Trophoblast cell (in vitro differentiated cells and primary cell): Measurements from ENCODE around the gene AEBP1.

Experiments used
- DNase-seq, 2 donors: peaks; one replicate each; pipeline ENCODE4 v3.0.0-alpha.2; 2016
- H2AFZ ChIP-seq: 2 replicates; pipeline ENCODE4 v1.6.1; 2013; ENCODE audit warnings: low read length, moderate library complexity, mild to moderate bottlenecking; ENCODE audit not compliant: insufficient read depth, poor library complexity
- H2AK5ac ChIP-seq: 2 replicates; pipeline ENCODE4 v1.6.1; 2013; ENCODE audit warnings: mild to moderate bottlenecking, low read length
- H2BK120ac ChIP-seq: 2 replicates; pipeline ENCODE4 v1.6.1; 2013; ENCODE audit warnings: low read length, mild to moderate bottlenecking, moderate library complexity; ENCODE audit not compliant: insufficient read depth, poor library complexity
- H2BK12ac ChIP-seq: 2 replicates; pipeline ENCODE4 v1.6.1; 2013; ENCODE audit warnings: mild to moderate bottlenecking, low read length, moderate library complexity
- H2BK5ac ChIP-seq: 2 replicates; pipeline ENCODE4 v1.6.1; 2013; ENCODE audit warnings: low read length, low read depth, moderate library complexity, mild to moderate bottlenecking; ENCODE audit not compliant: poor library complexity
- H3K14ac ChIP-seq: 2 replicates; pipeline ENCODE4 v1.6.1; 2013; ENCODE audit warnings: mild to moderate bottlenecking, low read length
- H3K18ac ChIP-seq: 2 replicates; pipeline ENCODE4 v1.6.1; 2013; ENCODE audit warnings: mild to moderate bottlenecking, low read length
- H3K23ac ChIP-seq: 2 replicates; pipeline ENCODE4 v1.6.1; 2013; ENCODE audit warnings: low read length
- H3K27ac ChIP-seq: 2 replicates; pipeline ENCODE4 v1.5.1; 2013; ENCODE audit warnings: low read depth, mild to moderate bottlenecking, inconsistent platforms, low read length, moderate library complexity
- H3K27me3 ChIP-seq: 2 replicates; pipeline ENCODE4 v1.6.1; 2013; ENCODE audit warnings: inconsistent platforms, mild to moderate bottlenecking, low read length, moderate library complexity; ENCODE audit not compliant: insufficient read depth
- H3K36me3 ChIP-seq, 2 experiments: 1 replicate in 1 of 2; 2 replicates in 1 of 2; pipeline ENCODE4 v1.6.1; 2013; ENCODE audit warnings: low read length in 2 of 2, mild to moderate bottlenecking in 2 of 2, moderate library complexity in 1 of 2; ENCODE audit not compliant: insufficient read depth in 2 of 2, control insufficient read depth in 1 of 2
- H3K4ac ChIP-seq: 2 replicates; pipeline ENCODE4 v1.6.1; 2013; ENCODE audit warnings: low read depth, mild to moderate bottlenecking, low read length, moderate library complexity
- H3K4me1 ChIP-seq, 2 experiments: 1 replicate in 1 of 2; 2 replicates in 1 of 2; pipeline ENCODE4 v1.6.1; 2013; ENCODE audit warnings: low read length in 2 of 2, mild to moderate bottlenecking in 2 of 2, moderate library complexity in 1 of 2; ENCODE audit not compliant: insufficient read depth in 2 of 2, control insufficient read depth in 1 of 2
- H3K4me2 ChIP-seq: 2 replicates; pipeline ENCODE4 v1.6.1; 2013; ENCODE audit warnings: inconsistent platforms, mild to moderate bottlenecking, low read length, moderate library complexity
- H3K4me3 ChIP-seq: 2 replicates; pipeline ENCODE4 v1.5.1; 2013; ENCODE audit warnings: mild to moderate bottlenecking, low read depth, low read length, inconsistent platforms
- H3K79me1 ChIP-seq: one replicate; pipeline ENCODE4 v1.6.1; 2013; ENCODE audit warnings: low read length
- H3K79me2 ChIP-seq: 2 replicates; pipeline ENCODE4 v1.6.1; 2013; ENCODE audit warnings: low read length, mild to moderate bottlenecking; ENCODE audit not compliant: control insufficient read depth, insufficient read depth, poor library complexity
- H3K9ac ChIP-seq: 2 replicates; pipeline ENCODE4 v1.6.1; 2013; ENCODE audit warnings: mild to moderate bottlenecking, low read length
- H3K9me3 ChIP-seq: 2 replicates; pipeline ENCODE4 v1.6.1; 2013; ENCODE audit warnings: low read depth, mild to moderate bottlenecking, control low read depth, inconsistent platforms, low read length; ENCODE audit not compliant: insufficient read depth
- H4K12ac ChIP-seq: 2 replicates; pipeline ENCODE4 v1.6.1; 2013; ENCODE audit warnings: low read depth, mild to moderate bottlenecking, low read length, moderate library complexity
- H4K8ac ChIP-seq: 2 replicates; pipeline ENCODE4 v1.6.1; 2013; ENCODE audit warnings: low read depth, mild to moderate bottlenecking, low read length, moderate library complexity
- H4K91ac ChIP-seq: one replicate; pipeline ENCODE4 v1.6.1; 2013; ENCODE audit warnings: low read depth, mild to moderate bottlenecking, low read length, moderate library complexity
- WGBS: extraction: QIAGEN DNeasy Blood & Tissue Kit; methylation state at CpG from one replicate; pipeline ENCODE4 v1.1.7; 2013; ENCODE audit warnings: missing lambda C conversion rate; ENCODE audit not compliant: insufficient read length, insufficient coverage; ENCODE audit errors: extremely low coverage; 5-methylcytosine and 5-hydroxymethylcytosine counted together

AEBP1 gene

DNA sequence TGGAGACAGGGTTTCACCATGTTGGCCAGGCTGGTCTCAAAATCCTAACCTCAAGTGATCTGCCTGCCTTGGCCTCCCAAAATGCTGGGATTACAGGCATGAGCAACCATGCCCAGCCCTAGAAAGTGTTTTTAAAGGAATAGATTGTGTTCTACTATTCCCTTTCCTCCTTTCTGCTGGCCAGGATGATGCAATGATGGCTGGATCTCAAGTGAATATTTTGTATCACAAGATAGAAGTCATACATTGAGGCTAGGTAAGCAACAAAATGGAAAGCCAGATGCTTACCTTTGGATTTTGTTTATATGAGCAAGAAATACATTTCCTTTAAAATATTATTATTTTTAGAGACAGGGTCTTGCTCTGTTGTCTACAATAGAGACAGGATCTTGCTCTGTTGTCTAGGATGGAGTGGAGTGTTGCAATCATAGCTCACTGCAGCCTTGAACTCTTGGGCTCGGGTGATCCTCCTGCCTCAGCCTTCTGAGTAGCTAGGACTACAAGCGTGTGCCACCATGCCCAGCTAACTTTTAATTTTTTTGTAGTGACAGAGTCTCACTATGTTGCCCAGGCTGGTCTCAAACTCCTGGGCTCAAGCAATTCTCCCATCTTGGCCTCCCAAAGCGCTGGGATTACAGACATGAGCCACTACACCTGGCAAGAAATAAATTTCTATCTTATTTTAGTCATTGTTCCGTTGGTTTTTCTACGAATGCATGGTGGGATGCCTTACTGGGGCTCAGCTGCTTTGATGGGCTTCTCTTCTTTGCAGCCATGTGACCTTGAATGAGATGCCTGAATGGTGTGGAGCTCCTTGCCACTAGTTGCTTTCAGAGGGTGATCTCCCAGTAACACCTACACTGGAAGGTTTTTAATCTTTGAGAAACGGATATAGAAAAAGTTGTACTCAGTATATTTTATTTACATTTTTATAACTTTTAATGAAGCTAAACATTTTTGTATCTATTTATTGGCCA lies 5.8 kb upstream of the AEBP1 start:
- no peak overlapping the region for H4K91ac ChIP-seq
- no CpG with 5 or more reads among the region's 6 CpGs for WGBS

DNA sequence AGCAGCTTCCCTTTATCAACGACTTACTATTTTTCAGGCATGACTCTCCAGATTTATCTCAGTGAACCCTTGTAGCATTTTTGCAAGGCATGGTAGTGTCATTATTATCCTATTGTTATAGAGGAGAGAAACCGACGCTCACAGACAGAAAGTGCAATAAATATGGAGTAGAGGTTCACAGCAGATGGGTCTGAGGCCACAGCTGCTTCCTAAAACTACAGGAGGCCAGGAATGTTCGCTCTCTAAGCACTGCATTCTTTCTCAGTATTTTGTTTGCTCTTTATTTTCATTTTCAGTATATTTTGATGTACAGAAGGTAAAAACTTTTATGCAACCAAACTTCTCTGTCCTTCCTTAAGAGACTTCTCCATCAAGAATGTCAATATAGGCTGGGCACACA lies 4.5 kb upstream of the AEBP1 start:
- Histone ChIP-seq H2BK120ac (no peak overlapping the region), H3K27me3 (peaks cover 4% of the 10 kb centered on the region)
- WGBS, result no CpG with 5 or more reads among the region's 4 CpGs

More for the DNA sequence above, 5.8 kb upstream of the AEBP1 start:
- Histone ChIP-seq H4K8ac (no peak overlapping the region), H3K23ac (no peak overlapping the region), H3K79me2 (no peaks in the 10 kb centered on the region), H2BK120ac (no peak overlapping the region), H3K4me2 (no peak overlapping the region), H3K27me3 (no peaks in the 10 kb centered on the region), H2BK12ac (no peak overlapping the region), H3K4me3 (no peak overlapping the region), H2BK5ac (no peak overlapping the region), H3K18ac (no peak overlapping the region), H3K4ac (no peak overlapping the region), H3K9ac (no peak overlapping the region), H2AFZ (no peak overlapping the region), H3K4me1 (no peaks in the 10 kb centered on the region), H2AK5ac (no peak overlapping the region), H3K14ac (no peak overlapping the region), H3K36me3 (no peaks in the 10 kb centered on the region), H3K79me1 (no peaks in the 10 kb centered on the region), H4K12ac (no peak overlapping the region), H3K9me3 (peaks cover 1% of the 10 kb centered on the region), H3K27ac (no peak overlapping the region)
- no peak for DNase-seq

GRCh38 chr7:44100458-44101302 lies 3.5 kb upstream of the AEBP1 start:
- no CpG with 5 or more reads among the region's 10 CpGs for WGBS
- Histone ChIP-seq H2BK5ac (no peak overlapping the region), H4K91ac (no peak overlapping the region), H2BK12ac (no peak overlapping the region), H3K36me3 (no peaks in the 10 kb centered on the region), H3K4ac (no peak overlapping the region), H3K9me3 (peaks cover 1% of the 10 kb centered on the region), H2AK5ac (no peak overlapping the region), H3K79me2 (no peaks in the 10 kb centered on the region), H2BK120ac (no peak overlapping the region), H3K4me2 (no peak overlapping the region), H3K79me1 (peaks cover 11% of the 10 kb centered on the region), H3K18ac (no peak overlapping the region), H3K9ac (no peak overlapping the region), H3K4me3 (no peak overlapping the region), H3K4me1 (peaks cover 8% of the 10 kb centered on the region in 2 experiments), H3K14ac (no peak overlapping the region), H3K27me3 (peaks cover 4% of the 10 kb centered on the region), H2AFZ (no peak overlapping the region), H3K27ac (no peak overlapping the region), H3K23ac (no peak overlapping the region), H4K12ac (no peak overlapping the region), H4K8ac (no peak overlapping the region)
- DNase-seq, result no peak

More for the DNA sequence above, 4.5 kb upstream of the AEBP1 start:
- H3K14ac ChIP-seq, result no peak overlapping the region
- H4K91ac ChIP-seq, result no peak overlapping the region
- H3K79me2 ChIP-seq, result no peaks in the 10 kb centered on the region
- no peak for DNase-seq
- H2AFZ ChIP-seq, result no peak overlapping the region
- no peak overlapping the region for H3K4ac ChIP-seq
- no peak overlapping the region for H3K27ac ChIP-seq
- no peak overlapping the region for H3K18ac ChIP-seq
- no peak overlapping the region for H3K4me3 ChIP-seq
- H3K79me1 ChIP-seq, result peaks cover 7% of the 10 kb centered on the region
- H4K12ac ChIP-seq, result no peak overlapping the region
- H4K8ac ChIP-seq, result no peak overlapping the region
- H3K4me2 ChIP-seq, result no peak overlapping the region
- no peak overlapping the region for H3K9ac ChIP-seq
- no peak overlapping the region for H2BK12ac ChIP-seq
- H3K4me1 ChIP-seq, result no peaks in the 10 kb centered on the region
- no peak overlapping the region for H2BK5ac ChIP-seq
- no peaks in the 10 kb centered on the region for H3K36me3 ChIP-seq
- no peak overlapping the region for H3K23ac ChIP-seq
- H2AK5ac ChIP-seq, result no peak overlapping the region
- peaks cover 1% of the 10 kb centered on the region for H3K9me3 ChIP-seq

GRCh38 chr7:44101303-44101965 lies 2.7 kb upstream of the AEBP1 start:
- no peak overlapping the region for H3K4me2 ChIP-seq
- H3K14ac ChIP-seq, result no peak overlapping the region
- no peak overlapping the region for H2AK5ac ChIP-seq
- H4K8ac ChIP-seq, result no peak overlapping the region
- no peak overlapping the region for H3K4ac ChIP-seq
- H3K4me3 ChIP-seq, result no peak overlapping the region
- no peak overlapping the region for H2AFZ ChIP-seq
- no peak overlapping the region for H4K12ac ChIP-seq
- H3K9ac ChIP-seq, result no peak overlapping the region
- H2BK12ac ChIP-seq, result no peak overlapping the region
- H2BK5ac ChIP-seq, result no peak overlapping the region
- no peak overlapping the region for H3K27ac ChIP-seq
- H3K4me1 ChIP-seq, result peaks cover 9 to 10% of the 10 kb centered on the region in 2 experiments
- H3K79me1 ChIP-seq, result peaks cover 11% of the 10 kb centered on the region
- no peak overlapping the region for H3K23ac ChIP-seq
- H2BK120ac ChIP-seq, result no peak overlapping the region
- no peaks in the 10 kb centered on the region for H3K36me3 ChIP-seq
- DNase-seq, result no peak
- H3K9me3 ChIP-seq, result peaks cover 1% of the 10 kb centered on the region
- no peaks in the 10 kb centered on the region for H3K79me2 ChIP-seq
- H3K18ac ChIP-seq, result no peak overlapping the region
- no peak overlapping the region for H4K91ac ChIP-seq
- WGBS, result no CpG with 5 or more reads among the region's 3 CpGs
- H3K27me3 ChIP-seq, result peaks cover 4% of the 10 kb centered on the region
